HepG2 (cell line): ENCODE data around the gene SYNGR1. TPM values are rescaled to one million over a fixed set of nuclear protein-coding genes. Genes with fewer than 3 reads are reported as not detected.

Source experiments
- ATAC-seq: fragments of 200-7000 bp; cut with Tn5 transposase; 3 replicates; pipeline ENCODE4 v1.9.1; 2020; ENCODE audit warnings: mild to moderate bottlenecking, moderate library complexity
- BruUV-seq: library from RNA; stranded (reverse); fragments of 400-500 nt; replicated peaks from 2 replicates; lab custom pipeline; 2021; lab: Mats Ljungman, UMichigan
- CTCF ChIA-PET: fragments of 300-600 bp; formaldehyde crosslinking; extraction: SDS; loops from one replicate; lab custom pipeline; 2021; ENCODE audit warnings: low total read pairs, inconsistent platforms, low intra/inter-chr PET ratio; lab: Yijun Ruan, JAX
- POLR2A ChIA-PET: fragments of 350-600 bp; sonication (Branson Sonifier 250); formaldehyde crosslinking; loops from one replicate; lab custom pipeline; 2020; ENCODE audit warnings: antibody characterized with exemption, inconsistent platforms; lab: Yijun Ruan, JAX
- DNase-seq: peaks from one replicate; pipeline ENCODE4 v3.0.0-alpha.2; 2015; ENCODE audit warnings: low spot score
- FAIRE-seq: peaks from 3 replicates; lab custom pipeline; 2011; peaks lifted over from hg19 to GRCh38; lab: Jason Lieb, UNC
- H2AFZ ChIP-seq: one replicate; pipeline ENCODE4 v1.6.1; 2011; ENCODE audit warnings: low read length, inconsistent platforms
- H3K27ac ChIP-seq: fragments of 300-600 bp; 3 replicates; pipeline ENCODE4 v1.8.0; 2011; ENCODE audit warnings: mixed run types, mild to moderate bottlenecking, mixed read lengths, low read length, inconsistent platforms; ENCODE audit not compliant: insufficient read depth; ENCODE audit errors: extremely low read length
- H3K27me3 ChIP-seq, 2 experiments: fragments of 200-600 bp in 1 of 2; 2 replicates in 1 of 2; 3 replicates in 1 of 2; pipeline versions ENCODE4 v1.6.0 to v1.8.0; 2011; ENCODE audit warnings: low read length in 2 of 2, mild to moderate bottlenecking in 2 of 2, moderate library complexity in 2 of 2, inconsistent platforms in 1 of 2; ENCODE audit not compliant: insufficient read depth in 2 of 2, control insufficient read depth in 1 of 2
- H3K36me3 ChIP-seq, 2 experiments: fragments of 200-600 bp in 1 of 2; replicated peaks in 1 of 2; 2 replicates in 1 of 2; 3 replicates in 1 of 2; pipeline versions ENCODE4 v1.5.1 to v1.8.0; 2011; ENCODE audit warnings: low read length in 2 of 2, inconsistent platforms in 1 of 2; ENCODE audit not compliant: insufficient read depth in 2 of 2, control insufficient read depth in 1 of 2
- H3K4me1 ChIP-seq: 2 replicates; pipeline ENCODE4 v1.5.1; 2012; ENCODE audit warnings: low read length, inconsistent platforms; ENCODE audit not compliant: insufficient read depth
- H3K4me2 ChIP-seq: 2 replicates; pipeline ENCODE4 v1.6.0; 2011; ENCODE audit warnings: low read depth, low read length, inconsistent platforms
- H3K4me3 ChIP-seq, 3 experiments: fragments of 200-600 bp in 1 of 3; sonication (generic), shearing (Covaris generic) in 1 of 3; replicated peaks in 1 of 3; 2 replicates each; pipeline ENCODE4 v1.5.1; 2011 to 2016; ENCODE audit warnings: low read length in 3 of 3, inconsistent platforms in 2 of 3, low read depth in 2 of 3, mild to moderate bottlenecking in 2 of 3, control low read depth in 1 of 3, mixed read lengths in 1 of 3; ENCODE audit not compliant: insufficient read depth in 1 of 3
- H3K79me2 ChIP-seq: one replicate; pipeline ENCODE4 v1.6.1; 2011; ENCODE audit warnings: low read length, inconsistent platforms; ENCODE audit not compliant: insufficient read depth
- H3K9ac ChIP-seq: 2 replicates; pipeline ENCODE4 v1.6.0; 2011; ENCODE audit warnings: mild to moderate bottlenecking, low read depth, low read length, inconsistent platforms; ENCODE audit not compliant: insufficient read depth
- H3K9me3 ChIP-seq: 2 replicates; pipeline ENCODE4 v1.5.1; 2012; ENCODE audit warnings: mild to moderate bottlenecking, low read length
- H4K20me1 ChIP-seq: 2 replicates; pipeline ENCODE4 v1.6.0; 2011; ENCODE audit warnings: inconsistent platforms, mild to moderate bottlenecking, low read length, moderate library complexity; ENCODE audit not compliant: insufficient read depth
- FOXA1 ChIP-seq, 2 experiments: fragments of 450-650 bp in 1 of 2; sonication (generic) in 1 of 2; formaldehyde crosslinking in 1 of 2; IDR thresholded peaks; 2 replicates each; pipeline versions ENCODE4 v1.4.0 to v1.6.1; 2016 to 2020; ENCODE audit warnings: missing genetic modification reagents in 1 of 2
- KAT7 ChIP-seq: IDR thresholded peaks from 2 replicates; pipeline ENCODE4 v1.6.1; 2018; ENCODE audit warnings: borderline replicate concordance, missing compliant biosample characterization
- MED13 ChIP-seq: sonication (generic); formaldehyde crosslinking; IDR thresholded peaks from 2 replicates; pipeline ENCODE4 v1.5.0; 2020; ENCODE audit warnings: missing genetic modification reagents
- POLR2G ChIP-seq: fragments of 200-400 bp; formaldehyde crosslinking; IDR thresholded peaks from 2 replicates; pipeline ENCODE4 v1.6.1; 2018; ENCODE audit warnings: mild to moderate bottlenecking, low read depth, low read length, moderate library complexity
- RBAK ChIP-seq: sonication (generic); formaldehyde crosslinking; IDR thresholded peaks from 2 replicates; pipeline ENCODE4 v1.5.1; 2020; ENCODE audit warnings: mild to moderate bottlenecking, missing genetic modification reagents
- U2AF2 ChIP-seq: fragments of 200-400 bp; formaldehyde crosslinking; IDR thresholded peaks from 2 replicates; pipeline ENCODE4 v1.6.1; 2017; ENCODE audit warnings: low read depth, mild to moderate bottlenecking, low read length
- ZNF577 ChIP-seq: sonication (generic); formaldehyde crosslinking; IDR thresholded peaks from 2 replicates; pipeline ENCODE4 v1.4.0; 2020; ENCODE audit warnings: mild to moderate bottlenecking, low read depth, missing genetic modification reagents, borderline replicate concordance
- ZNF777 ChIP-seq: sonication (generic); formaldehyde crosslinking; IDR thresholded peaks from 2 replicates; pipeline ENCODE4 v1.4.0; 2020; ENCODE audit warnings: missing genetic modification reagents
- WGBS: methylation state at CpG from one replicate; pipeline ENCODE4 v1.1.6; 2017; ENCODE audit warnings: low lambda C conversion rate; 5-methylcytosine and 5-hydroxymethylcytosine counted together
- in situ Hi-C: cut with HindIII; loops from 2 replicates; pipeline ENCODE4 v1.10.0; 2017; ENCODE audit warnings: low pct_unique_long_range_greater_than_20kb; ENCODE audit not compliant: extremely low pct_ligation_motif_present
- intact Hi-C: fragments of 100-400 bp; cut with micrococcal nuclease; formaldehyde crosslinking; loops from one replicate; pipeline ENCODE4 v1.10.0; 2022; ENCODE audit not compliant: unreplicated experiment
- polyA plus RNA-seq, 8 experiments: library from polyadenylated mRNA; depleted of rRNA in 3 of 8; stranded (reverse) in 7 of 8; unstranded in 1 of 8; fragments of >200 nt; fragmentation: Illumina TruSeq in 4 of 8; extraction: Trizol in 4 of 8; gene quantifications; 2 replicates each; pipeline versions ENCODE4 v1.2.1 to v1.2.3, GENCODE V29; 2011 to 2016; ENCODE audit warnings: low read depth in 4 of 8, missing spikeins in 1 of 8, mixed read lengths in 1 of 8; ENCODE audit not compliant: insufficient read depth in 1 of 8
- total RNA-seq, 5 experiments: library from RNA; depleted of rRNA; stranded (reverse); fragments of >200 nt; fragmentation: Illumina TruSeq; extraction: Trizol; gene quantifications; 2 replicates each; pipeline ENCODE4 v1.2.3, GENCODE V29; 2016; ENCODE audit warnings: low read depth in 1 of 5
- TF ChIP-seq, protein P1 (sequence below): sonication (generic); formaldehyde crosslinking; IDR thresholded peaks from 2 replicates; pipeline ENCODE4 v1.9.0; 2022; ENCODE audit warnings: low read depth, missing genetic modification reagents

SYNGR1 gene
- total and polyA plus RNA-seq, 2 of the 13 experiments (the other 11 are each of a cell fraction or from before 2014, with no cell fraction given) = 0.27 to 2.7 TPM

DNA sequence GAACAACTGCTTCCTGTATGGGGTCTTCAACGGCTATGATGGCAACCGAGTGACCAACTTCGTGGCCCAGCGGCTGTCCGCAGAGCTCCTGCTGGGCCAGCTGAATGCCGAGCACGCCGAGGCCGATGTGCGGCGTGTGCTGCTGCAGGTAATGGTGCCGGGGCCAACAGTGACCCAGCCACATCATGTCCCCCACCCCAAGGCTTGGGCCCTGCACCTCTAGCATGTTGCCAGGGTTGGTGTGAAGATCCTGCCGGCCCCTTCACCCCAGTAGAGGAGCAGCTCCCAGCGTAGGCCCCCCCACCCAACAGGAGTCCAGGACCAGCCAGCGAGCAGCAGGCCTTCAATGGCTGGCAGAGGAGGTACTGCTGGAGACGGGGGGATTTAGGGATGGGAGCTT, 65.7 kb downstream of the SYNGR1 start:
- CTCF ChIA-PET = no interaction called here
- H2AFZ ChIP-seq = no peak overlapping the region
- no peak overlapping the region for H3K4me2 ChIP-seq
- ATAC-seq = no peak
- H3K36me3 ChIP-seq = peaks cover 20 to 46% of the 10 kb centered on the region in 2 experiments
- no peak overlapping the region for H3K27ac ChIP-seq
- H3K4me3 ChIP-seq = no peak overlapping the region
- no peak for TF ChIP-seq POLR2G
- TF ChIP-seq, protein P1, sequence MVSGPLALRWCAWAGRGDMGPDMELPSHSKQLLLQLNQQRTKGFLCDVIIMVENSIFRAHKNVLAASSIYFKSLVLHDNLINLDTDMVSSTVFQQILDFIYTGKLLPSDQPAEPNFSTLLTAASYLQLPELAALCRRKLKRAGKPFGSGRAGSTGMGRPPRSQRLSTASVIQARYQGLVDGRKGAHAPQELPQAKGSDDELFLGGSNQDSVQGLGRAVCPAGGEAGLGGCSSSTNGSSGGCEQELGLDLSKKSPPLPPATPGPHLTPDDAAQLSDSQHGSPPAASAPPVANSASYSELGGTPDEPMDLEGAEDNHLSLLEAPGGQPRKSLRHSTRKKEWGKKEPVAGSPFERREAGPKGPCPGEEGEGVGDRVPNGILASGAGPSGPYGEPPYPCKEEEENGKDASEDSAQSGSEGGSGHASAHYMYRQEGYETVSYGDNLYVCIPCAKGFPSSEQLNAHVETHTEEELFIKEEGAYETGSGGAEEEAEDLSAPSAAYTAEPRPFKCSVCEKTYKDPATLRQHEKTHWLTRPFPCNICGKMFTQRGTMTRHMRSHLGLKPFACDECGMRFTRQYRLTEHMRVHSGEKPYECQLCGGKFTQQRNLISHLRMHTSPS = no peak
- no peak for TF ChIP-seq ZNF777 (CRISPR knock-in tag)
- no peak for TF ChIP-seq ZNF577 (CRISPR knock-in tag)
- TF ChIP-seq RBAK = no peak
- no peak for TF ChIP-seq U2AF2
- TF ChIP-seq KAT7 (CRISPR knock-in tag) = no peak
- TF ChIP-seq MED13 (CRISPR knock-in tag) = no peak
- no peak for TF ChIP-seq FOXA1 (IDR thresholded peaks at IDR 0.05)
- no peak for TF ChIP-seq FOXA1 (CRISPR knock-in tag; IDR thresholded peaks at IDR 0.05)
- no peak overlapping the region for H3K9ac ChIP-seq
- 97% methylated on average over 9 of the region's 16 CpGs for WGBS
- H3K27me3 ChIP-seq = no peaks in the 10 kb centered on the region
- H4K20me1 ChIP-seq = no peaks in the 10 kb centered on the region
- no peaks in the 10 kb centered on the region for H3K9me3 ChIP-seq
- in situ Hi-C loops (no loop called here), intact Hi-C loops (no loop called here)
- POLR2A ChIA-PET = no interaction called here
- BruUV-seq = no TSS peak
- no peaks in the 10 kb centered on the region for H3K4me1 ChIP-seq
- no peak for DNase-seq
- no peaks in the 10 kb centered on the region for H3K79me2 ChIP-seq
- no peak for FAIRE-seq
